Measurements from ENCODE around the gene RALGAPA1.
A peak's percentile ranks its signal among the peaks of the same experiment; 100 is the strongest.

The RALGAPA1 gene

GRCh38 chr14:35854696-35855270 lies 45.7 kb upstream of the RALGAPA1 start:
- H4K20me1 ChIP-seq (ENCODE audit: insufficient read depth, low read length) = no peaks in the 10 kb centered on the region
- H3K9me3 ChIP-seq (replicated peaks; ENCODE audit: insufficient read depth, low read length) = no peaks in the 10 kb centered on the region
- DNase-seq = no peak
- no peaks in the 10 kb centered on the region for H3K27me3 ChIP-seq (replicated peaks; ENCODE audit: insufficient read depth, low read length)
- H3K36me3 ChIP-seq (replicated peaks; ENCODE audit: insufficient read depth, low read length) = no peaks in the 10 kb centered on the region
- no peak overlapping the region for H3K4me3 ChIP-seq (ENCODE audit: low read length)
- H3K4me2 ChIP-seq (ENCODE audit: low read depth, low read length) = 0 out of 2 replicates have a peak overlapping the region, but pooled peaks have one; percentile 8
- no peak overlapping the region for H2AFZ ChIP-seq (ENCODE audit: low read length)
- H3K4me1 ChIP-seq (ENCODE audit: low read length) = peaks cover 16% of the 10 kb centered on the region
- H3K9me2 ChIP-seq (replicated peaks; ENCODE audit: insufficient read depth, low read length) = no peaks in the 10 kb centered on the region
- no peaks in the 10 kb centered on the region for H3K79me2 ChIP-seq (ENCODE audit: low read length)
- H3F3A ChIP-seq (ENCODE audit: insufficient read depth, low read length) = peaks cover 18% of the 10 kb centered on the region
- TF ChIP-seq EZH2phosphoT487 (IDR thresholded peaks at IDR 0.05; ENCODE audit: low read length) = no peak
- no peak for TF ChIP-seq EZH2 (optimal IDR thresholded peaks at IDR 0.05; ENCODE audit: low read depth, low read length)
- TF ChIP-seq CTCF (IDR thresholded peaks at IDR 0.05; ENCODE audit: low read length) = no peak
- H3K27ac ChIP-seq (ENCODE audit: low read length) = peak overlapping the region; percentile 94; the same call in 1 of the 2 replicates
- H3K9ac ChIP-seq (ENCODE audit: low read length) = peak overlapping the region; percentile 23; the same call in 1 of the 2 replicates

GRCh38 chr14:35853225-35853624 lies 44.1 kb upstream of the RALGAPA1 start:
- H3K79me2 ChIP-seq (ENCODE audit: low read length) = no peaks in the 10 kb centered on the region
- no peaks in the 10 kb centered on the region for H3K36me3 ChIP-seq (replicated peaks; ENCODE audit: insufficient read depth, low read length)
- TF ChIP-seq CTCF (IDR thresholded peaks at IDR 0.05; ENCODE audit: low read length) (no peak), EZH2 (optimal IDR thresholded peaks at IDR 0.05; ENCODE audit: low read depth, low read length) (no peak), EZH2phosphoT487 (IDR thresholded peaks at IDR 0.05; ENCODE audit: low read length) (no peak)
- no peak overlapping the region for H3K27ac ChIP-seq (ENCODE audit: low read length)
- no peaks in the 10 kb centered on the region for H3K9me3 ChIP-seq (replicated peaks; ENCODE audit: insufficient read depth, low read length)
- no peak overlapping the region for H2AFZ ChIP-seq (ENCODE audit: low read length)
- H3K27me3 ChIP-seq (replicated peaks; ENCODE audit: insufficient read depth, low read length) = no peaks in the 10 kb centered on the region
- H3K4me1 ChIP-seq (ENCODE audit: low read length) = peaks cover 16% of the 10 kb centered on the region
- DNase-seq = no peak
- no peaks in the 10 kb centered on the region for H3K9me2 ChIP-seq (replicated peaks; ENCODE audit: insufficient read depth, low read length)
- H3K4me3 ChIP-seq (ENCODE audit: low read length) = no peak overlapping the region
- H4K20me1 ChIP-seq (ENCODE audit: insufficient read depth, low read length) = no peaks in the 10 kb centered on the region
- H3F3A ChIP-seq (ENCODE audit: insufficient read depth, low read length) = peaks cover 18% of the 10 kb centered on the region
- H3K9ac ChIP-seq (ENCODE audit: low read length) = no peak overlapping the region
- H3K4me2 ChIP-seq (ENCODE audit: low read depth, low read length) = no peak overlapping the region

- Histone ChIP-seq H3K4me3 (ENCODE audit: low read length) (no peak overlapping the region), H3K27ac (ENCODE audit: low read length) (no peak overlapping the region), H3K4me2 (ENCODE audit: low read depth, low read length) (no peak overlapping the region), H3K9ac (ENCODE audit: low read length) (no peak overlapping the region), H3K27me3 (replicated peaks; ENCODE audit: insufficient read depth, low read length) (no peaks in the 10 kb centered on the region), H3K9me3 (replicated peaks; ENCODE audit: insufficient read depth, low read length) (no peaks in the 10 kb centered on the region), H4K20me1 (ENCODE audit: insufficient read depth, low read length) (no peaks in the 10 kb centered on the region), H2AFZ (ENCODE audit: low read length) (no peak overlapping the region), H3K79me2 (ENCODE audit: low read length) (no peaks in the 10 kb centered on the region), H3K4me1 (ENCODE audit: low read length) (peaks cover 18% of the 10 kb centered on the region), H3K36me3 (replicated peaks; ENCODE audit: insufficient read depth, low read length) (no peaks in the 10 kb centered on the region), H3K9me2 (replicated peaks; ENCODE audit: insufficient read depth, low read length) (no peaks in the 10 kb centered on the region), H3F3A (ENCODE audit: insufficient read depth, low read length) (peaks cover 18% of the 10 kb centered on the region)
- TF ChIP-seq EZH2phosphoT487 (IDR thresholded peaks at IDR 0.05; ENCODE audit: low read length) (no peak), EZH2 (optimal IDR thresholded peaks at IDR 0.05; ENCODE audit: low read depth, low read length) (no peak), CTCF (IDR thresholded peaks at IDR 0.05; ENCODE audit: low read length) (no peak)
- DNase-seq = no peak
Observed at GRCh38 chr14:35851823-35852222, 42.7 kb upstream of the RALGAPA1 start.

All from MM.1S (cell line).